HG02870 (cell line): ENCODE data around the gene NPBWR2.
"Not testable (repeated sequence)": the region's sequence is repeated elsewhere in the genome, so short reads cannot be mapped to it uniquely, and the experiment has no call there.

Experiments
- ATAC-seq: cut with Tn5 transposase; IDR thresholded peaks from one replicate; pipeline ENCODE4 v1.9.1; 2021; ENCODE audit warnings: mild to moderate bottlenecking, moderate library complexity; ENCODE audit not compliant: unreplicated experiment

Gene NPBWR2

DNA sequence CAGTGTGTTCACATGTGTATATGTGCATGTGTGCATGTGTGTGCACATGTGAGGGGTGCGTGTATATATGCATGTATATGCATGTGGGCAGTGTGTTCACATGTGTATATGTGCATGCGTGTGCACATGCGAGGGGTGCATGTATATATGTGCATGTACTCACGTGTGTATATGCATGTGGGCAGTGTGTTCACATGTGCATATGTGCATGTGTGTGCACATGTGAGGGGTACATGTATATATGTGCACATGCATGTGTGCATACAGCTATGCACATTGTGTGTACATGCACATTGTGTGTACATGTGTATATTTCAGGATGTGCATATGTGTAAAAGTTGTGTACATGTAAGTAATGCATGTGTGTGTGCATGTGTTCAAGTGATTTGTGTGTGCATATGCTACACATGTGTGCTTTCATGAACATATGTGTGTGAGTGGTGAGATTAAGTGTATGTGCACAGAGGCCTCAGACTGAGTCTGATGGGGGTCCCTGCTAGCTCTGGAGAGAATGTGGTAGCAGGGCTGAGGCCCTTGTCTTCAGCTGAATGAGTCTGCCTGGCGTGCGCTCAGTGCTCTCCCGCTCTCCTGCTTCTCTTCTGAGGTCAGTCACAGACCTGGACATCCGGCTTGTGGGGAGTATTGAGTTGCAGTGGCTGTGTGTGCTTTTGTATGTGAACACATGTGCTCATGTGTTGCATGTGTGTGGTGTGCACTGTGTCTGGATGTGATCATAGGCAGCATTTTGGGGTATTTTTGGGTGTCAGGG is 37.0 kb upstream of the NPBWR2 start:
- ATAC-seq = no peak

DNA sequence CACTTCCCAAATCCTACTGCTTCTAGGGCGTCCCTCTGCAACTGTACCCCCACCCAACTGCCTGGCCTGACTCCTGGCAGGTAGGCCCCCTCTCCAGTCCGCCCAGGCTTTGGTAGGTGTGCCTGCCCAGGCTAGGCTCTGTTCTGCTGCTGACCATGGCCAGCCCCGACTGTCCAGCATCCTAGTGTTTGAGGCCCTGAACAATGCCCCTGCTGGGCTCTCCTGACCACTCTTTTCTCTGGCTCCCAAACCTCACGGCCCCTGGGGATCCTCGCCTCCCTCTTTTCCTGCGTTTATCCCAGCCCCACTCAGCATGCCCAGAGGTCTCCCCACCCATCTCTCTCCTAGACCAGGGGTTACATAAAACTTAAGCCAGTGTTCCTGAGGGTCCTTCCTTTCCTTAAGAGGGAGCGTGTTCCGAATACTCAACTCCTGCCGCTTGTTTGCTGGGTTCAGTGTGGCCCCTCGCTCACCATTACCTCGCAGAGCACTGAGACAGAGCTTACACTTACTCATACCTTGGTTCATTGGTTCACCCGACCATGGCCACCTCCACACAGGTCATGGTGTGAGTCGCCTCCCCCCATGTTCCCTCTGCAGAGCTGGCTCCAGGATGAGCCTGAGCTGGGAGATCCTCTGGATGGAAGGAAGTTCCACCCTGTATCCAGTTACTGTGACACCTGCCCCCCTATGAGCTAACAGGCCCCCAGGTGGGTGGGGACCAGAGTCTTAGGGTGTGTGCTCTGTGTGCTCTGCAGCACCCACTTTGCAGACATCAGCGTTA is 35.8 kb upstream of the NPBWR2 start:
- no peak for ATAC-seq

DNA sequence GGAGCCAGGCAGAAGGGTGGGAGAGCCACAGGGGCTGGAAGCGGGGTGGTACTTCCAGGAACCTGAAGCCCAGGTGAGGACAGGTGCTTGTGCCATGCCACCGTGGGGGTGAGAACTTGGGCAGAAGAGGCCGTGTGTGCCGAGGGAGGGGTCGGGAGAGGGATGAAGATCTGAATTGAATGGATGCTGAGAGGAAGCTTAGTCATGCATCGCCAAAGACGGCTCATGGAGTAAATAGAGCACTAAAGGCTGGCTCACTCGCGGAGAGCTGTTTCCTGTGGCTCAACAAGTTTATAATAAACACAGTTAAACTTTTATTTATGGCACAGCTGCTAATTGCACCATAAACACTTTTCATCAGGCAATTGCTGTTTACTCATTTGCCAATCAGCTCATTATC is 35.2 kb upstream of the NPBWR2 start:
- ATAC-seq = no peak

DNA sequence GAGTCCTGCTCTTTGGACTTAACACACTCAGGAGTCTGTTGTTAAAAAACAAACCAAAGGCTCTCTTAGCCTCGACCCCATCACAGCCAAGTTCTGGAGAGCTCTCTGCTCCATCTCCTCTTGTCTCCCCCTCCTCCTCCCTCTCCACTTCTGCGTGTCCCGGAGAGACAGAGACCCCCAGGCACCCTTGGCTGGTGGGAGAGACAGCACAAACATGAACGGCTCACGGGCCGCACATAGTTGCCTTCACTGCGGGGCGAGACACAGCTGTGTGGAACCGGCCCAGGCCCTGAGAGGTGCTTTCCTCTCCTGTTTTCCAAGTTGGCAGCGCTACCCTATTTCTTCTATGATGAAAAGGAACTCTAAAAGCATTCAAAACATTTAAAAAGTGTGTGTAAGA is 33.6 kb upstream of the NPBWR2 start:
- ATAC-seq = no peak

DNA sequence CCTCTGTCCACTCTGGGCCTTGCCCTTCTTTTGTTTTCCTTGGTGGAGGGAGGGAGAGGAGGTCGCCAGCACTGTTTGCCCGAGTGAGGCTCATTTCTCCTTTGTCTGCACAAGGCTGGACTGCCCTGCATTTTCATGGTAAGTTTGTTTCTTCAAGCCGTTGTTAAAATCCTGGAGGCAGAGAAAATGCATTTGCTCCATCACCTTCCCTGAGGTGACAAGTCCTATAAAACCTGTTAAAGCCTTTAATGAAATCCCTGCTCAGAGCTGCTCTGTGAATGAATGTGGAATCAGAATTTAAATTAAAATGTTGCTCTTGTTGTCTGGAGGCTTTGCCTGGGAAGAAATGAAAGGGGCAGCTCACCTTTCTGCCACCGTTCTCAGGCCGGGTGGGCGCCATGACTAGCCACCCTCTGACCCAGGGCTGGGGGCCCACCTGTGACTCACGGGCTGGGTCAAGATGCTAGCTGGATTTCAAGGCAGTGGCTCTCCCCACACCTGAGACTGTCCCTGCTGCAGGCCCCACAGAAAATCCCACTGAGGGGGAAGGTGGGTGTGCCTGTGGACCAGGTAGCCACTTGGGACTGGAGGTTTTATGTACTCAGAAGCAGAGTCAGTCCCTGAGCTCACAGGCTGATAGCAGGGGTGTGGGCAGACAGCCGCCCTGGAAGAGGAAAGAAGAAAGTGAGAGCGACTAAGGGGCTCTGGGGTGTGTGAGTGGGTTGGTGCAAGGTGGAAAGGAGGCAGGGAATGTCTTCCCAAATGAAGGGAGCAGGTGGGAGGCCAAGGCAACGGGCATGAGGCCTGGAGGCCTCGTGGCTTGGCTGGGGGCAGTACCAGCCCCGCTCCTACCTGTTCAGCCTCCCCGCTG is 32.9 kb upstream of the NPBWR2 start:
- no peak for ATAC-seq

DNA sequence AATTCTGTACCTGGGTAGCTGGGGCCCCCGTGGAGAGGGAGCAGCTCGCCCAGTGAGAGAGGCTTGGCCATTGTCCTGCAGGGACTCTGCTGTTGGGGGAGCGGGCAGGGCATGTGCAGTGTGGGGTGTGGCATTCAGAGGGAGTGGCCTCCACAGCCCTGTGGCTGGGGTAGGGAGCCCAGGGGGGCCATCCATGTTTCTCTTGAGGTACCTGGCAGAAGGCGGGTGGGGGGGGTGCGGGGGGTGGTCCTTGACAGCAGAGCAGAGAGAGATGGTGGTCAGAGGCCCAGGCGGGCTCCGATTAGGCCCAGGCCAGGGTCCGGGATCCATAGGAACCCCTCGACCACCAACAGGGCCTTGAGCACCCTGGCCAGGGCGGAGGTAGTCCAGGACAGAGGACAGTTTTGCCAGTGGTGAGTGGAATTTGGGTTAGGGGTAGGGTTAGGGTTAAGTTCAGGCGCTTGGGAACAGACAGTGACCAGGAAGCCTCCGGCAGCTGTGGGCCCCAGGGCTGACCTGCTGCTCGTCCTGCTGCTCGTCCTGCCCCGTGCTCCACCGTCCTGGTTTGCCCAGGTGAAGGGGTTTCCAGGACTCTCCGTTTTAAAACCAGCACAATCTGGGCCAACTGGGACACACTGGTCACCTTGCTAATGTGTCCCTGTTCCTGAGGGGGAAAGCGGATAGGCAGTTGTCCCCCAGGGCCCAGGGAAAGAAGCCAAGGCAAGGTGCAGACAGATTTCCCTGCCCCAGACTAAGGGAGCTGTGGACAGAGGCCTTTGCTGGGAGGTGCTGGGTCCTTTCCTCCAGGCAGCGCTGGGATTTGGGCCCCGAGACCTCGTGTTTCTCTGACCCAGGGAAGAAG is 32.1 kb upstream of the NPBWR2 start:
- ATAC-seq = no peak

DNA sequence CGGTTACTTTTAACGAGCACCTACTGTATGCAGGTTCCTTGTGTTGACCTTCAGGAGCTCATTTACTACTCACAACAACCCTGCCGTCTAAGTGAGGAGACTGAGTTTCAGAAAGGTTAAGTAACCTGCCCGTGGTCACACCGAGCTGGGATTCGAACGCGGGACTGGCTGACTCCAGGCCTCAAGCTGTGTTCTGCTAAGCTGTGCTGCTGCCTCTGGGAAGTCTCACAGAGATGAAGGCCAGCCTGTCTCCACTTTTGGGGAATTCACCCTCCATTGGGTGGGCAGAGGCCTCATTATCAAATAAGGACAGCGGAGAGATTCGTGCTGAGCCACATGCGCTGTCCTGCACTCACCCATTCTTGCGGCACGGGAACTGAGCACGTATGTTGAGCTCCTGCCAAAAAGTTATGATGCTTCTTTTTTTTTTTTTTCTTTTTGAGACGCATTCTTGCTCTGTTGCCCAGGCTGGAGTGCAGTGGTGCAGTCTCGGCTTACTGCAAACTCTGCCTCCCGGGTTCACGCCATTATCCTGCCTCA is 31.0 kb upstream of the NPBWR2 start:
- ATAC-seq = no peak

DNA sequence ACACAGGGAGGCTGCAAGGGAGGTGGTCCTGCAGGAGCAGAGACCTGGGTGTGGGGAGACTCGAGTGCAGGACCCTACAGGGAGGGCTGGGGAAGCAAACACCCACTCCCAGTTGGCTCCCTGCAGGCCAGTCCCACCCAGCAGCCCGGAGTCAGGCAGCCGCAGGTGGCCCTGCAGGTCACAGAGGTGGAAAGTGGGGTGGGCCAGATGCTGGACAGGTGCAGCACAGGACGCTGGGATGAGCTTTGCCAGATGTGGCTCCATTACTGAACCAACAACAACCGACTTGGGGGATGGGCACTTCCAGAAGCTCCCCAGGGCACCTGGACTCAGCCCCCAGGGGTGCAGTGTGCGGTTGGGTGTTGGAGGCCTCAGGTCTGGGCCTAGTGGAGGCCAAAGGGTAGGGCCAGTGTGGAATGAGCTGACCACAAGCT is 30.2 kb upstream of the NPBWR2 start:
- ATAC-seq = no peak

DNA sequence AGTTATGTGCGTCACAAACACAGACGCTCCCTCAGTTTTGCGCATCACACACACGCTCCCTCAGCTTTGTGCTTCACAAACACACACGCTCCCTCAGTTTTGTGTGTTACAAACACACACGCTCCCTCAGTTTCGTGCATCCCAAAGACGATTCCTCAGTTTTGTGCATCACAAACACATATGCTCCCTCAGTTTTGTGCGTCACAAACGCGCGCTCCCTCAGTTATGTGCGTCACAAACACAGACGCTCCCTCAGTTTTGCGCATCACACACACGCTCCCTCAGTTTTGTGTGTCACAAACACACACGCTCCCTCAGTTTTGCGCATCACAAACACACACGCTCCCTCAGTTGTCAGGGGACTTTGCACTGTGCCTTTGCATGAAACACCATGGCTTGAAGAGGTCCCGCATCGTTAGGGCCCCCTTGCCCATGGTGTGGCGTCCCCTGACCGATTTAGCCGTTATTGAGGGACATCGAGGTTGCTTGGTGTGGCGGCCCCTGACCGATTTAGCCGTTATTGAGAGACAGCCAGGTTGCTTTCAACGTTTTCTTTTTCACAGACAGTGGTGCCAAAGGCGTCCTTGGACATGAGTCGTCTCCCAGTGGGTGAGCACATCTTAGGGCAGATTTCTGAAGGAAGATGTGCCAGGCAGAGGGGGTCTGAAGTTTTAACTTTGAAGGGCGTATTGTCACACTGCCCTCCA is 28.8 kb upstream of the NPBWR2 start:
- no peak for ATAC-seq

DNA sequence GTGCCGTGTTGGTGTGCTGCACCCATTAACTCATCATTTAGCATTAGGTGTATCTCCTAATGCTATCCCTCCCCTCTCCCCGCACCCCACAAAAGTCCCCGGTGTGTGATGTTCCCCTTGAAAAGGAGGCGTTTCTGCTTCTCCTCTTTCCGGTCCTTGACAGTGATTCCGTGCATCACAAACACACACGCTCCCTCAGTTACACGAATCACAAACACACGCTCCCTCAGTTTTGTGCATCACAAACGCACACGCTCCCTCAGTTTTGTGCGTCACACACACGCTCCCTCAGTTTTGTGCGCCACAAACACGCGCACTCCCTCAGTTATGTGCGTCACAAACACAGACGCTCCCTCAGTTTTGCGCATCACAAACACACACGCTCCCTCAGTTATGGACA is 27.4 kb upstream of the NPBWR2 start:
- ATAC-seq = not testable (repeated sequence)

DNA sequence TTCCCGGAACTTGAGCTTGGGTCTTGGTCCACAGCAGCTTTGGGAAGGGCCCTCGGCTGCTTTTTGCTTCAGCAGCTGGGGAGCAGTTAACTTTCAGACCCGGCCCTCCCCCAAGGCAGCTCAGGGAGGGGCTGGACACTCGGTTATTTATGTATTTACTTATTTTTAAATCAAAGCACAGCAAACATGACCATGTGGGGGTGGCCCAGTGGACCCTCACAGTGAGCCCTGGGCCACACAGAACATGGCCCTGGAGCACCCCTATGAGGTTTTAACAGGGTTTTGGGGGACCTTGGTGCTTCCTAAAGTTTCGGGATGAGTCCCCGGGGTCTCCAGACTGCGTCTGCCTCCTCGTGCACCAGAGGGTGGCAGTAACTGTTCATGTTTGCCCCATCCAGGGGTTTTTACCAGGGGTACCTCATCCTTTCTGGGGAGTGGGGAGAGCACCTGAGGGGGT is 26.6 kb upstream of the NPBWR2 start:
- no peak for ATAC-seq

DNA sequence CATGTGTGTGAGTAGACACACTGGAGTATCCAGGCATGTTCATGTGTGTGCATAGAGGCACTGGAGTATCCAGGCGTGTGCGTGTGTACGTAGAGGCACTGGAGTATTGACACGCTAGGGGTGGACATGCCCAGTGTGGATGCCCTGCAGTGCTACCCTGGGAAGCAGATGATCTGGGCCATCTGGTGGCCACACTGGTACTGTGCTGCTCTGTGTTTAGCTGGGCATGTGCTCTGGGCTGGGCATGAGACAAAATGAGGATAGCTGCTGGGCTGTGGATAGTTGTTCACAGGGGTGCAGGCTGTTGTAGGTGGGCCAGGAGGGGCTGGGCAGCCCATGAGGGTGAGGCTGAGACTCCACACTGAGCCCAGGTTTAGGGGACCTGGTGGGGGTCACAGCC is 24.0 kb upstream of the NPBWR2 start:
- no peak for ATAC-seq

DNA sequence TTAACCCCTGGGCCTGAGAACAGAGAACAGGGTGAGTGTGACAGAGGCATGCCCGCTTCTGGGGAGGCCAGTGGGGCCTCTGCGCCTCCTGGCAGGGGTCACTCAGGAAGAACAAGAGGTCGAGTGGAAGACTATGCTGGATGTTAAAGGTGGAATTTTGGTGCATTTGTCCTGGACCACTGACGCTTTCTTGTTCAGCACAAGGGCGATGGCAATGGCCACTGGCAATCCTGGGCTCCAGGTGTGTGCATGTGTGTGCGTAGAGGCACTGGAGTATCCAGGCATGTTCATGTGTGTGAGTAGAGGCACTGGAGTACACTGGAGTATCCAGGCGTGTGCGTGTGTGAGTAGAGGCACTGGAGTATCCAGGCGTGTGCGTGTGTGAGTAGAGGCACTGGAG is 23.5 kb upstream of the NPBWR2 start:
- no peak for ATAC-seq

DNA sequence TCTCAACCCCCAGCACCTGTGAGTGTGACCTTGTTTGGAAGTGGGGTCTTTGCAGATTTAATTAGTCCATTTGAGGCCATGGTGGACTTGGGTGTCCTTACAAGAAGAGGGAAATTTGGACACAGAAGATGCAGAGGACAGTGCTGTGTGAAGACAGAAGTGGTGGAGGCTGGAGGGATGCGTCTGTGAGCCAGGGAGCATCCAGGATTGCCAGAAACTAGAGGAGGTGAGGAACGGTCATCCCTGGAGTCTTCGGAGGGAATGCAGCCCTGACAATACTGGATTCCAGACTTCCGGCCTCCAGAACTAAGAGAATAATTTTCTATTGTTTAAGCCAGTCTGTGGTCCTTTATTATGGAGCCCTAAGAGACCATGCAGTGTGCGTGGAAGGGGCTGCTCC is 22.9 kb upstream of the NPBWR2 start:
- no peak for ATAC-seq

DNA sequence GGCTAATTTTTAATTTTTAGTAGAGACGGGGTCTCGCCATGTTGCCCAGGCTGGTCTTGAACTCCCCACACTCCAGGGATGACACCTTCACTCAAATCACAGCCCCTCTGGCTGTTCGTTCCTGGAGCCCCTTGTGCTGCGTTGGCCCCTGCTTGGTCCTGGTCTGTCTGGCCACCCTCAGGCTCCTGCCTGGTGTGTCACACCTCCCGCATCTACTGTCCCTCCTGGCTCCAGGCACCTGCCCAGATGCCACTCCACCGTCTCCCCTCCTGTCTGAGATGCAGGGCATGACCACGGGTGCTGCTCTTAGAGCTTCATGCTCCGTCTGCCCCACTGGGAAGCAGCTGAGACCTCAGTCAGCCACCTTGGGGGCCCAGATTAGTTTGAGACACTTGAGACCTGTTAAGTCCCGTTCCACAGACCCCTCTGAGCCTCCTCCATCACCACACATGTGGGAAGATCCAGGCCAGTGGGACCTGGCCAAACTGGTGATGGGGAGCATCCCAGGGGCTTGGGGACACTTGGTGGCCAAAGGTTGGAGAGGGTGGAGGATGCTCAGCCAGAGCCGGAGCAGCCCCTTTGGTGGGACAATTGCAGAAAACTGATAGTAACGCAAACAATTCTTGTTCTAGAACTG is 21.9 kb upstream of the NPBWR2 start:
- no peak for ATAC-seq

DNA sequence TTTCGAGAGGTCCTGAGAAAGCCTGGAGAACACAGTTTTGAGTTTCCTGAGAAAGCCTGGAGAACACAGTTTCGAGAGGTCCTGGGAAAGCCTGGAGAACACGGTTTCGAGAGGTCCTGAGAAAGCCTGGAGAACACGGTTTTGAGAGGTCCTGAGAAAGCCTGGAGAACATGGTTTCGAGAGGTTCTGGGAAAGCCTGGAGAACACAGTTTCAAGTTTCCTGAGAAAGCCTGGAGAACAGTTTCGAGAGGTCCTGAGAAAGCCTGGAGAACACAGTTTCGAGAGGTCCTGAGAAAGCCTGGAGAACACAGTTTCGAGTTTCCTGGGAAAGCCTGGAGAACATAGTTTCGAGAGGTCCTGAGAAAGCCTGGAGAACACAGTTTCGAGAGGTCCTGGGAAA is 16.2 kb upstream of the NPBWR2 start:
- not testable (repeated sequence) for ATAC-seq

DNA sequence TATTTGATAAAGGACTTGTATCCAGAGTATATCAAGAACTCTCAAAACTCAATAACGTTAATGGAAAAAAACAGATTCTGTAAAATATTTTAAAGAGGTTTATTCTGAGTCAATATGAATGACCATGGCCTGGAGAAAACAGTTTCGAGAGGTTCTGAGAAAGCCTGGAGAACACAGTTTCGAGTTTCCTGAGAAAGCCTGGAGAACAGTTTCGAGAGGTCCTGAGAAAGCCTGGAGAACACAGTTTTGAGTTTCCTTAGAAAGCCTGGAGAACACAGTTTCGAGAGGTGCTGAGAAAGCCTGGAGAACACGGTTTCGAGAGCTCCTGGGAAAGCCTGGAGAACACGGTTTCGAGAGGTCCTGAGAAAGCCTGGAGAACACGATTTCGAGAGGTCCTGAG is 15.6 kb upstream of the NPBWR2 start:
- ATAC-seq = not testable (repeated sequence)

DNA sequence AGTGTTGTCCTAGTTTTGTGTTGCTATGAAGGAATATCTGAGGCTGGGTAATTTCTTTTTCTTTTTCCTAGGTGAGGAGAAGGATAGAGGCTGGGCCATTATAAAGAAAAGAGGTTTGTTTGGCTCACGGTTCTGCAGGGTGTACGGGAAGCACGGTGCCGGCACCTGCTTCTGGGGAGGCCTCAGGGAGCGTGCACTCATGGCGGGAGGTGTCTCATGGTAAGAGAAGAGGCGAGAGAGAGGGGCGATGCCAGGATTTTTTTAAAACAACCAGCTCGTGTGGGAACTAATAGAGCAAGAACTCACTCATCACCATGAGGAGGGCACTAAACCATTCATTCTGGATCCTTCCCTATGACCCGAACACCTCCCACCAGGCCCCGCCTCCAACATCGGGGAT is 14.2 kb upstream of the NPBWR2 start:
- no peak for ATAC-seq
